CD4-positive, alpha-beta T cell (primary cell): ENCODE measurements around the gene ATAD3C. TPM values are rescaled to one million over a fixed set of nuclear protein-coding genes. Genes with fewer than 3 reads are reported as not detected.

Source experiments
- ATAC-seq: fragments of 200-7000 bp; cut with Tn5 transposase; one replicate; pipeline ENCODE4 v1.10.0; 2022; ENCODE audit warnings: mild to moderate bottlenecking; ENCODE audit not compliant: poor library complexity
- CTCF ChIA-PET: fragments of 350-600 bp; sonication (Branson Sonifier 250); formaldehyde crosslinking; loops from one replicate; lab custom pipeline; 2021; ENCODE audit warnings: antibody characterized with exemption, inconsistent platforms; lab: Charles Lee
- POLR2A ChIA-PET: fragments of 350-600 bp; sonication (Branson Sonifier 250); formaldehyde crosslinking; loops from one replicate; lab custom pipeline; 2021; ENCODE audit warnings: antibody characterized with exemption, inconsistent platforms; lab: Charles Lee
- DNase-seq, 14 experiments: peaks; one replicate each; pipeline ENCODE4 v3.0.0-alpha.2; 2013 to 2020; ENCODE audit warnings: mixed read lengths in 2 of 14
- H3K27ac ChIP-seq, 2 donors: one replicate each; pipeline versions ENCODE4 v1.5.1 to v1.7.0; 2013; ENCODE audit warnings: low read length in 2 of 2, low read depth in 1 of 2, mild to moderate bottlenecking in 1 of 2
- H3K27me3 ChIP-seq, 2 experiments: 1 replicate in 1 of 2; 2 replicates in 1 of 2; pipeline versions ENCODE4 v1.6.1 to v1.7.0; 2013; ENCODE audit warnings: low read length in 2 of 2, control low read depth in 1 of 2, mild to moderate bottlenecking in 1 of 2, moderate library complexity in 1 of 2; ENCODE audit not compliant: insufficient read depth in 2 of 2, control insufficient read depth in 1 of 2
- H3K36me3 ChIP-seq: one replicate; pipeline ENCODE4 v1.6.1; 2013; ENCODE audit warnings: low read length, control low read depth; ENCODE audit not compliant: insufficient read depth
- H3K4me1 ChIP-seq: one replicate; pipeline ENCODE4 v1.6.1; 2013; ENCODE audit warnings: low read length, control low read depth; ENCODE audit not compliant: insufficient read depth
- H3K4me3 ChIP-seq: one replicate; pipeline ENCODE4 v1.5.1; 2013; ENCODE audit warnings: mild to moderate bottlenecking, low read length, moderate library complexity
- H3K9me3 ChIP-seq, 2 experiments: 1 replicate in 1 of 2; 2 replicates in 1 of 2; pipeline versions ENCODE4 v1.6.1 to v1.7.0; 2013; ENCODE audit warnings: low read length in 2 of 2, mild to moderate bottlenecking in 2 of 2, control low read depth in 1 of 2, moderate library complexity in 1 of 2; ENCODE audit not compliant: control insufficient read depth in 1 of 2, insufficient read depth in 1 of 2
- H3K27ac Mint-ChIP-seq: one replicate; pipeline ENCODE4 v1.8.0; 2020; ENCODE audit warnings: mixed read lengths
- H3K27me3 Mint-ChIP-seq: one replicate; pipeline ENCODE4 v1.8.0; 2021; ENCODE audit warnings: mixed read lengths
- H3K36me3 Mint-ChIP-seq: one replicate; pipeline ENCODE4 v1.8.0; 2021; ENCODE audit warnings: low read depth, mixed read lengths
- H3K4me1 Mint-ChIP-seq: one replicate; pipeline ENCODE4 v1.8.0; 2021; ENCODE audit warnings: low read depth, mixed read lengths
- H3K4me3 Mint-ChIP-seq: one replicate; pipeline ENCODE4 v1.8.0; 2020; ENCODE audit warnings: mild to moderate bottlenecking, mixed read lengths
- H3K9me3 Mint-ChIP-seq: one replicate; pipeline ENCODE4 v1.8.0; 2020; ENCODE audit warnings: mixed read lengths
- intact Hi-C, 2 experiments: fragments of 100-400 bp; cut with DNase I in 1 of 2; cut with micrococcal nuclease in 1 of 2; formaldehyde crosslinking; loops; one replicate each; pipeline versions ENCODE4 v1.15.1 to v1.9.0; 2023 to 2025; cut with DNase I, micrococcal nuclease
- total RNA-seq, 174 experiments: library from RNA in 2 of 174; stranded (reverse) in 2 of 174; gene quantifications; one replicate each; pipeline ENCODE4 v1.2.3 and lab custom pipeline; 2021 to 2026
- TF ChIP-seq, protein P1 (sequence below): fragments of 200-600 bp; IDR thresholded peaks from one replicate; pipeline ENCODE4 v1.8.0; 2022; ENCODE audit warnings: antibody characterized with exemption, mild to moderate bottlenecking

ATAD3C gene
- total RNA-seq, 2 experiments from 2014 or later, result 0.28 to 0.74 TPM

DNA sequence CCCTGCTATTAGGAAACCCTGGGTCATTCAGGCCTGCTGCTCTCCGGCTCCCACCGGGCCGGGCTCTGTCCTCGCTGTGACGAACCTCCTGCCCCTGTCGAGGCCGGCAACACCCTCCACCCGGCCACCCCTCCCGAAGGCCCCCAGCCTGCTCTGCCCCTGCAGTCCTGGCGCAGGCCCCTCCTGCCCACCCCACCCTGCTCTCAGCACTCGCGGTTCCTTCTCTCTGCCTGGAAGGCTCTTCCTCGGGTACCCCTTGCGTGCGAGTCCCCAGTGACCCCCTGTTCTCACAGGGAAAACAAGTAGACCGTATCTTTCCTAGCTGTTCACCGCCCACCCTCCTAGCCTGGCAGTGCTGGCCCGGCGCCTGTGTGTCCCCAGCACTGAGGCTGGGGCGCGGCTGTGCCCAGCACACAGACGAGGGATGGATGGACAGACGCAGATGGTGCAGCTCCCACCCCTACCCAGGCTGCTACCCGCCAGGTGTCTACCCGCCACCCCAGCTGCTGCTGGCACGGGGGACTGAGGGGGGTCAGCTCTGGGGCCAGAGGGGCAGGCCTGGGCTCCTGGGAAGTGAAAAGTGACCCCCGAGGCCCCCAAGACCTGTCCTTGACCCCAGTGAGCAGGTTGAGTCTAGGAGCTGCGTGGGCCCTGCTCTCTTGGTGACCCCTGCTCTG is 17.1 kb upstream of the ATAD3C start:
- Mint-ChIP-seq H3K4me1 (no peaks in the 10 kb centered on the region), H3K36me3 (no peaks in the 10 kb centered on the region), H3K27me3 (peaks cover 29% of the 10 kb centered on the region), H3K4me3 (no peak overlapping the region), H3K27ac (no peak overlapping the region), H3K9me3 (no peaks in the 10 kb centered on the region)
- intact Hi-C loops, result no loop called here
- no peak for ATAC-seq
- TF ChIP-seq, protein P1, sequence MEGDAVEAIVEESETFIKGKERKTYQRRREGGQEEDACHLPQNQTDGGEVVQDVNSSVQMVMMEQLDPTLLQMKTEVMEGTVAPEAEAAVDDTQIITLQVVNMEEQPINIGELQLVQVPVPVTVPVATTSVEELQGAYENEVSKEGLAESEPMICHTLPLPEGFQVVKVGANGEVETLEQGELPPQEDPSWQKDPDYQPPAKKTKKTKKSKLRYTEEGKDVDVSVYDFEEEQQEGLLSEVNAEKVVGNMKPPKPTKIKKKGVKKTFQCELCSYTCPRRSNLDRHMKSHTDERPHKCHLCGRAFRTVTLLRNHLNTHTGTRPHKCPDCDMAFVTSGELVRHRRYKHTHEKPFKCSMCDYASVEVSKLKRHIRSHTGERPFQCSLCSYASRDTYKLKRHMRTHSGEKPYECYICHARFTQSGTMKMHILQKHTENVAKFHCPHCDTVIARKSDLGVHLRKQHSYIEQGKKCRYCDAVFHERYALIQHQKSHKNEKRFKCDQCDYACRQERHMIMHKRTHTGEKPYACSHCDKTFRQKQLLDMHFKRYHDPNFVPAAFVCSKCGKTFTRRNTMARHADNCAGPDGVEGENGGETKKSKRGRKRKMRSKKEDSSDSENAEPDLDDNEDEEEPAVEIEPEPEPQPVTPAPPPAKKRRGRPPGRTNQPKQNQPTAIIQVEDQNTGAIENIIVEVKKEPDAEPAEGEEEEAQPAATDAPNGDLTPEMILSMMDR, result no peak
- CTCF ChIA-PET, result no interaction called here
- Histone ChIP-seq H3K27me3 (peaks cover 50 to 59% of the 10 kb centered on the region in 2 experiments), H3K9me3 (peaks cover 0 to 22% of the 10 kb centered on the region in 2 experiments), H3K4me1 (peaks cover 24% of the 10 kb centered on the region), H3K4me3 (no peak overlapping the region), H3K36me3 (no peaks in the 10 kb centered on the region), H3K27ac (no peak overlapping the region)
- DNase-seq, result no peak
- POLR2A ChIA-PET, result no interaction called here

DNA sequence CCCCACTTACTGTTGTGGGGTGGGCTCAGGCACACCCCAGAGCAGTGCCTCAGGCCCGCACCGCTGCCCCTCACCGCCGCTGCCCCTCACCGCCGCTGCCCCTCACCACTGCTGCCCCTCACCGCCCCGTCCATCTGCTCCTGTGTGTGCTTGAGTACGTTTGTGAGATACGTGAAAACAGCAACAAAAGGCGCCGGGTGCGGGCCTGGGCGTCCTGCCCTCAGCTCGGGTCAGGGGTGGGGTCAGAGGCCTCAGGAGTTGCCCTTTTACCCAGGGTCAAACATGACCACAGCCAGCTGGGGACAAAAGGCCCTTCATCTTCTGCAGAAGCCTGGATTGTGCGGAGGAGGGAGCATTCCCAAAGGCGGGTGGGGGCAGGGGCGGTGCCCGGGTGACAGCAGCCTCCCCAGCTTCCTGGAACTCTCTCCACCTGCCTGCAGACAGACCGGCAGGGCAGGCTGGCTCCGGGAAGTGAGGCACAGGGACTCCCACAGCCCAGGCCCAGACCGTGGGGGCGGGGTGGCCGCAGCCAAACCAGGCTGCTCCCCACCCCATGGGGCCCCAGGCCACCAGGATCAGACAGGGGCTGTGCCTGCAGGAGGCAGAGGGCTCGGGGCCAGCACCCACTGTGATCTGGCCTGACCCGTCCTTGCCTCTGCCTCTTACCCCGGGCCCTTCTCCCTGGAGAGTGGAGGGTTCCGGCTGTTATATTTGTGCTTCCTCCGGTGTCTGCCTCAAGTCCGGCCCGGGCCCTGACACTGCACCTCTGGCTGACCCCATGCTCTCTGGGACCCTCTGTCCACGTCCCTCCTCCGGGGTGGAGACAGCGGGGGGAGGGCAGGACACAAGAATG is 16.3 kb upstream of the ATAD3C start:
- H3K27ac ChIP-seq, result no peak overlapping the region
- intact Hi-C loops, result no loop called here

DNA sequence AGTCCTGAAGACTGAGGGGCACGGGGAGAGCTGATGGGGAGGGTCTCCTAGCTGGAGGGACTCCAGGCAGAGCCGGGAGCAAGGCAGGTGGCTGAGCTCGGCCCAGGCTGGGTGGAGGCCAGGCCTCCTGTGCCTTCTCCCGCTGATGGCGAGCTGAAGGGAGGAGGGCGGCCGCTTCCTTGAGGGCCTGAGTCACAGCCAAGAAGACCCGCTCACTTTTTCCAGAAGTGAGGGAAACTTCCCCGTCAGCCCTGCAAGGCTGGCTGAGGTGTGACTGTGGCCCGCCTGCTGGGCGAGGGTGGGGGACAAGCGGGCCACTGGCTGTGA is 15.7 kb upstream of the ATAD3C start:
- H3K4me3 ChIP-seq, result no peak overlapping the region
- Mint-ChIP-seq H3K4me3 (no peak overlapping the region), H3K27me3 (peaks cover 23% of the 10 kb centered on the region), H3K4me1 (no peaks in the 10 kb centered on the region), H3K36me3 (no peaks in the 10 kb centered on the region), H3K9me3 (no peaks in the 10 kb centered on the region), H3K27ac (no peak overlapping the region)
- ChIA-PET CTCF (no interaction called here), POLR2A (no interaction called here)
- H3K27ac ChIP-seq, result no peak overlapping the region
- H3K9me3 ChIP-seq, result peaks cover 0 to 29% of the 10 kb centered on the region in 2 experiments
- intact Hi-C loops, result no loop called here
- ATAC-seq, result no peak
- peaks cover 58 to 68% of the 10 kb centered on the region in 2 experiments for H3K27me3 ChIP-seq
- TF ChIP-seq, protein P1, result no peak
- H3K36me3 ChIP-seq, result no peaks in the 10 kb centered on the region
- peaks cover 24% of the 10 kb centered on the region for H3K4me1 ChIP-seq
- DNase-seq, result no peak

More for the DNA sequence above, 16.3 kb upstream of the ATAD3C start:
- Histone ChIP-seq H3K36me3 (no peaks in the 10 kb centered on the region), H3K4me3 (no peak overlapping the region), H3K4me1 (peaks cover 24% of the 10 kb centered on the region), H3K9me3 (peaks cover 0 to 26% of the 10 kb centered on the region in 2 experiments), H3K27me3 (peaks cover 58 to 66% of the 10 kb centered on the region in 2 experiments)
- no peak overlapping the region for H3K4me3 Mint-ChIP-seq
- H3K27me3 Mint-ChIP-seq, result peaks cover 29% of the 10 kb centered on the region
- H3K36me3 Mint-ChIP-seq, result no peaks in the 10 kb centered on the region
- no peak overlapping the region for H3K27ac Mint-ChIP-seq
- no peak for DNase-seq
- no peaks in the 10 kb centered on the region for H3K9me3 Mint-ChIP-seq
- H3K4me1 Mint-ChIP-seq, result no peaks in the 10 kb centered on the region
- no peak for ATAC-seq
- TF ChIP-seq, protein P1, result no peak
- ChIA-PET CTCF (no interaction called here), POLR2A (no interaction called here)
